Measurements from ENCODE around the gene SYT11.

SYT11 gene

DNA sequence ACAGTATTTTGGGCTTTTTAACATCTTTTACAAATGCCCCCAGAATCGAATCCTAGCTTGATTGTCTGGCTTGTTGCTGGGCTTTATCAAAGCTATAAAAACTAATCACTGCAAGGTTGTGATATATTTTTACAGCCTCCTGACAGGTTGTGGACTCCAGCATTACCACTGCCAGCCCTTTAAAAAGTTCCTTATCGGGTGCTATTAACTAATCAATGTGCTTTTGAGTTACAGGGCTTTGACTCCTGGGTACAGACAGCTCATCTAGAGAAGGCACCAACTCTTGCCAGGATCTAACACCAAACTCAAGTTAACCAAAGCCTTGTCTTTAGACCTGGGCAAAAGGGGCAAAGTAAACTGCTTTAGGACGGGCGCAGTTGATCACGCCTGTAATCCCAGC is 19.0 kb upstream of the SYT11 start:
- H3K27me3 ChIP-seq (replicated peaks; ENCODE audit: control insufficient read depth, insufficient read depth, low read length, poor library complexity, severe bottlenecking), result no peaks in the 10 kb centered on the region
- peaks cover 13% of the 10 kb centered on the region for H3K36me3 ChIP-seq (ENCODE audit: control insufficient read depth, insufficient read depth, low read length)
- H3K4me1 ChIP-seq (ENCODE audit: control insufficient read depth, insufficient read depth, low read length, poor library complexity, severe bottlenecking), result no peaks in the 10 kb centered on the region
- no peak overlapping the region for H3K27ac ChIP-seq (ENCODE audit: insufficient read depth, low read length, poor library complexity, severe bottlenecking)
- no peak overlapping the region for H3K4me3 ChIP-seq (ENCODE audit: insufficient read depth, low read depth, low read length, poor library complexity, severe bottlenecking)
- no peaks in the 10 kb centered on the region for H3K9me3 ChIP-seq (ENCODE audit: control insufficient read depth, low read length)
- no peak for DNase-seq

DNA sequence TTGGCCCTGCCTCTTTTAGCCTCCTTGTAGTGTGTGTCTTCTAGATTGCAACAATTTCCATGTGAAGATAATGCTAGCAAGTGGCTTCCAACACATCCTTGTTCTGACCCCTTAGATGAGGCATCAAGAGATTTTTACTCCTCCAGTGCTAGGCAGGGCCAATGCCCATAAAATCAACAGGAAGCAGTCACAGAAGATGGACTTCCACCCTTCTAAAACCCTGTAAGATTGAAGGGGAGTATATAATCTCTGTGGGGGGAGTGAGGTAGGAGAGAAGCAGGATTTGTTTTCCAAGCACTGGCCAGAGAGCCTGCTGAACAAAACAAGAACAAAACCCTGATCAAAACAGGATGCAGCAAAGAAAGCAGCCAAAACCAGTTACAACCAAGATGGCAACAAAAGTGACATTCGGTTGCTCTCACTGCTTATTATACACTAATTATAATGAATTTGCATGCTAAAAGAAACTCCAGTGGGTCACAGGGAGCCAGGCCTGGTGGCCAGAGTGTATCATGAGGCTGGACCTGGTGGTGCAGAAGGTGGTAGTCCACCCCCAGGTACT is 14.4 kb upstream of the SYT11 start:
- no peak overlapping the region for H3K27ac ChIP-seq (ENCODE audit: insufficient read depth, low read length, poor library complexity, severe bottlenecking)
- DNase-seq, result no peak
- peaks cover 10% of the 10 kb centered on the region for H3K36me3 ChIP-seq (ENCODE audit: control insufficient read depth, insufficient read depth, low read length)
- no peaks in the 10 kb centered on the region for H3K4me1 ChIP-seq (ENCODE audit: control insufficient read depth, insufficient read depth, low read length, poor library complexity, severe bottlenecking)
- H3K4me3 ChIP-seq (ENCODE audit: insufficient read depth, low read depth, low read length, poor library complexity, severe bottlenecking), result no peak overlapping the region
- no peaks in the 10 kb centered on the region for H3K9me3 ChIP-seq (ENCODE audit: control insufficient read depth, low read length)
- H3K27me3 ChIP-seq (replicated peaks; ENCODE audit: control insufficient read depth, insufficient read depth, low read length, poor library complexity, severe bottlenecking), result no peaks in the 10 kb centered on the region

DNA sequence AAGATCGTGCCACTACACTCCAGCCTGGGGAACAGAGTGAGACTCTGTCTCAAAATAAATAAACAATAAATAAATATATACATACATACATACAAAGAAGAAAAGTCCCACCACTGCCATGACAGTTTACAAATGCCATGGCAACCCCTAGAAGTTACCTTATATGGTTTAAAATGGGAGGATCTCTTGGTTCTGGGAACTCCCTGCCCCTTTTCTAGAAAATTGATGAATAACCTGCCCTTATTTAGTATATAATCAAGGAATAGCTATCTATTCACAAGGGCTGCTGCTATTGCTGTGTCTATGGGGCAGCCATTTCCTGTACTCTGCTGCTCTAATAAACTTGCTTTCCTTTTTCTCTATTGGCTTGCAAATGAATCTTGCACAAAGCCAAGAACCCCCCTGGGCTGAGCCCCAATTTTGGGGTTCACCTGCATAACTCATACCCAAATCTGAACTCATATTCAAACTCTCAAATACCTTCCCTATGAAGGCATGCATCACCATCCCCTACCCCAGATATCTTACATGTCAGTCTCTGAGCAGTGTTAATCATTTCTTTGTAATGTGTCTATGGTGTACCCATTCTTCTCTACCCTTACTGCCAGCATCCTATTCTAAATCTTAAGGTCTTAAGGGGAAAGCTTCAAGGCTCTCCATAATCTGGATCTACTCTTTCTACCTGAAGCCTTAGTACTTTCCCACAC is 11.4 kb upstream of the SYT11 start:
- DNase-seq, result no peak
- no peaks in the 10 kb centered on the region for H3K9me3 ChIP-seq (ENCODE audit: control insufficient read depth, low read length)
- H3K4me3 ChIP-seq (ENCODE audit: insufficient read depth, low read depth, low read length, poor library complexity, severe bottlenecking), result no peak overlapping the region
- no peak overlapping the region for H3K27ac ChIP-seq (ENCODE audit: insufficient read depth, low read length, poor library complexity, severe bottlenecking)
- H3K36me3 ChIP-seq (ENCODE audit: control insufficient read depth, insufficient read depth, low read length), result peaks cover 18% of the 10 kb centered on the region
- H3K4me1 ChIP-seq (ENCODE audit: control insufficient read depth, insufficient read depth, low read length, poor library complexity, severe bottlenecking), result no peaks in the 10 kb centered on the region
- H3K27me3 ChIP-seq (replicated peaks; ENCODE audit: control insufficient read depth, insufficient read depth, low read length, poor library complexity, severe bottlenecking), result no peaks in the 10 kb centered on the region

DNA sequence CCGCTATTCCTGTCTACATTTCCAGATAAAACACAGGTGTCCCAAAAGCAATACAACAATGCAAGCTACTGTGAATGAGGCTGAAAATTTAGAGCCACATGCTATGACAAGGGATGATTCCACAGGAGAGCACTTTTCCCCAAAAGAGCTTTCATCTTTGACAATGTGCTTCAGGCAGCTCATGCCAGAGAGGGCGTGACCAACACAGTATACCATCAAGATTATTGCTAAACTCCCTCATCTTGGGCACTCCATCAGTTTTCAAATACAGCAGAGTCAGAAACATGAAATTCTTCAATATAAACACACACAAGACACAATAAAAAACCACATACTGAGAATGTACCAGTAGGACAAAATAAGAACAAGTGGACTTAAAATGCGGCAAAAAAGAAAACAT is 9.0 kb upstream of the SYT11 start:
- no peak for DNase-seq
- Histone ChIP-seq H3K27me3 (replicated peaks; ENCODE audit: control insufficient read depth, insufficient read depth, low read length, poor library complexity, severe bottlenecking) (no peaks in the 10 kb centered on the region), H3K9me3 (ENCODE audit: control insufficient read depth, low read length) (no peaks in the 10 kb centered on the region), H3K36me3 (ENCODE audit: control insufficient read depth, insufficient read depth, low read length) (peaks cover 19% of the 10 kb centered on the region), H3K4me3 (ENCODE audit: insufficient read depth, low read depth, low read length, poor library complexity, severe bottlenecking) (no peak overlapping the region), H3K27ac (ENCODE audit: insufficient read depth, low read length, poor library complexity, severe bottlenecking) (no peak overlapping the region), H3K4me1 (ENCODE audit: control insufficient read depth, insufficient read depth, low read length, poor library complexity, severe bottlenecking) (no peaks in the 10 kb centered on the region)

DNA sequence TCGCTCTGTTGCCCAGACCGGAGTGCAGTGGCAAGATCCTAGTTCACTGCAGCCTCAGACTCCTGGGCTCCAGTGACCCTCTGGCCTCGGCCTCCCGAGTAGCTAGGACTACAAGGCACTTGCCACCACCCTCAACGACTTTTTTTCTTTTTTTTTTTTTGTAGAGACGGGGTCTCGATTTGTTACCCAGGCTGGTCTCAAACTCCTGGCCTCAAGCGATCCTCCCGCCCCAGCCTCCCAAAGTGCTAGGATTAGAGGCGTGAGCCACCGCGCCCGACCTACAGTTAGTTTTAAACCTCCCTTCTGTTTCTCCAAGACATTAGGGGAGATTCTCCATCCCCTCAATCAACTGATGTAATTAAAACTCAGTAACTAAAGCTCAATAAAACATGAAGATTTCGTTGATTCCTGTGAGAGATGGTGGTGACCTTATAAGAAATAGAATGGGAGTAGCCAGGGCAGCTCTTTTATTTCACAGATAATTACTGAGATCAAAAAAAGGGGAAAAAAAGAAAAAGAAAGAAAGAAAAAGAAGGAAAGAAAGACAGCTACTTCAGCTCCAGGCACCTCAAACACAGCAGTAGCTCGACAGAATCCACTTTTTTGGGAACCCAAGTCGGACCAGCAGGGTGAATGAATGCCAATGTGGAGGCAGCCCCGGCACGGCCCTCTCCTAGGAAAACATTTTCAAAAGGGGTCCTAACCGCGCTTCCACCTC is 3.0 kb upstream of the SYT11 start:
- Histone ChIP-seq H3K9me3 (ENCODE audit: control insufficient read depth, low read length) (no peaks in the 10 kb centered on the region), H3K4me1 (ENCODE audit: control insufficient read depth, insufficient read depth, low read length, poor library complexity, severe bottlenecking) (peaks cover 7% of the 10 kb centered on the region)
- no peak for DNase-seq

DNA sequence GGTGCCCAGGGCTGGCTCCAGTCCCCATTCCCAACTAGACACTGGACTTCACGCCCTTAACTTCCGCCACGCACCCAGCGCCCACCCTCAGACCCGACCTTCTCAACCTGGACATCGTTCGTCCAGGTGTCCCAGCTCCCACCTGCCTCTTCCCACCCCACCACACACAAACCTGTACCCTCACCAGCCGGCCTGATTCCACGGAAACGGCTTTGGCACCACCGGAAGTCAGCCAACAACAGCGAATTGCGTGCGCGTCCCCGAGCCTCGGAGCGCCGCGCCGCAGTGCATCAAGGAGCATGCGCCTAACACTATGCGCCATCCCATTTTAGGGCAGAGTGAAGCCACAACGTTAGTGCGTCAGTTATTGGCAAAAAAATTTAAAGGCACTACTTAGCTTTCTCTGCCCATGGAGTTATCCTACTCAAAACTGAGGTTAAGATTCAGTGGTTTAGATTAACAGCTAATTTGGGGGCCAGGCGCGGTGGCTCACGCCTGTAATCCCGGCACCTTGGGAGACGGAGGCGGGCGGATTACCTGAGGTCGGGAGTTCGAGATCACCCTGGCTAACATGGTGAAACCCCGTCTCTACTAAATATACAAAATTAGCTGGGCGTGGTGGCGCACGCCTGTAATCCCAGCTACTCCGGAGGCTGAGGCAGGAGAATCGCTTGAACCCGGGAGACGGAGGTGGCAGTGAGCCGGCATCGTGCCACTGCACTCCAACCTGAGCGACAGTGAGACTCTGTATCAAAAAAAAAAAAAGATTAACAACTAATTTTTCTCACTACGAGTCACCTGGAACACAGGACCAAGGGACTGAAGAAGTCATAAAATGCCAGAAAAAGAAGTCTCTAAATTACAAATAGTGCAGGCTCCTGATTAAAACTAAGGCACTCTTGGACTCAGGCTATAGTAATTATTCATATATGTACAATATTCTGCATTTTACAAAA is 2.1 kb upstream of the SYT11 start, which contains the start of gene GON4L:
Gene GON4L (minus strand): TSS at position 240 of the 956 bp plus-strand sequence. CDS start 3,434 bp downstream, outside the sequence.
- H3K4me1 ChIP-seq (ENCODE audit: control insufficient read depth, insufficient read depth, low read length, poor library complexity, severe bottlenecking), result peaks cover 7% of the 10 kb centered on the region
- H3K4me3 ChIP-seq (ENCODE audit: insufficient read depth, low read depth, low read length, poor library complexity, severe bottlenecking), result peak within 1 kb of the TSS; percentile 63
- DNase-seq, result peak; percentile 77 to 85 (median 79)
- peak within 1 kb of the TSS; percentile 81 for H3K27ac ChIP-seq (ENCODE audit: insufficient read depth, low read length, poor library complexity, severe bottlenecking)
- no peaks in the 10 kb centered on the region for H3K9me3 ChIP-seq (ENCODE audit: control insufficient read depth, low read length)
- no peaks in the 10 kb centered on the region for H3K27me3 ChIP-seq (replicated peaks; ENCODE audit: control insufficient read depth, insufficient read depth, low read length, poor library complexity, severe bottlenecking)
- peaks cover 13% of the 10 kb centered on the region for H3K36me3 ChIP-seq (ENCODE audit: control insufficient read depth, insufficient read depth, low read length)

More for the DNA sequence above, 3.0 kb upstream of the SYT11 start:
- Histone ChIP-seq H3K36me3 (ENCODE audit: control insufficient read depth, insufficient read depth, low read length) (peaks cover 17% of the 10 kb centered on the region), H3K27me3 (replicated peaks; ENCODE audit: control insufficient read depth, insufficient read depth, low read length, poor library complexity, severe bottlenecking) (no peaks in the 10 kb centered on the region), H3K27ac (ENCODE audit: insufficient read depth, low read length, poor library complexity, severe bottlenecking) (peak overlapping the region; percentile 81), H3K4me3 (ENCODE audit: insufficient read depth, low read depth, low read length, poor library complexity, severe bottlenecking) (peak overlapping the region; percentile 63)

DNA sequence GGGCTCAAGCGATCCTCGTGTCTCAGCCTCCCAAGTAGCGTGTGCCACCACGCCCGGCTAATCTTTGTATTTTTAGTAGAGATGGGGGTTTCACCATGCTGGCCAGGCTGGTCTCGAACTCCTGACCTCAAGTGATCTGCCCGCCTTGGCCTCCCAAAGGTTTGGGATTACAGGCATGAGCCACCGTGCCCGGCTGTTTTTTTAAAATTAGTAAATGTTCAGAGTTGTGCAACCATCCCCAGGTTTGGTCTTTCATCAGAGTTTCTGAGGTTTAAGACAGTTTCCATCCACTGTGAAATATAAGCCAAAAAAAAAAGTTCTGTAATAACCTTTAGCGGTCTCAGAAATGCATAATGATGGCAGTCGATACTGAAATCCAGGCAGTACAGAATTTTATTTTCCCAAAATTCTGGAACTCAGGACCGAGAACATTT is 550 bp upstream of the SYT11 start:
- Histone ChIP-seq H3K4me1 (ENCODE audit: control insufficient read depth, insufficient read depth, low read length, poor library complexity, severe bottlenecking) (peaks cover 7% of the 10 kb centered on the region), H3K9me3 (ENCODE audit: control insufficient read depth, low read length) (no peaks in the 10 kb centered on the region), H3K27me3 (replicated peaks; ENCODE audit: control insufficient read depth, insufficient read depth, low read length, poor library complexity, severe bottlenecking) (no peaks in the 10 kb centered on the region), H3K4me3 (ENCODE audit: insufficient read depth, low read depth, low read length, poor library complexity, severe bottlenecking) (peak overlapping the region; percentile 17), H3K36me3 (ENCODE audit: control insufficient read depth, insufficient read depth, low read length) (peaks cover under 1% of the 10 kb centered on the region), H3K27ac (ENCODE audit: insufficient read depth, low read length, poor library complexity, severe bottlenecking) (peak overlapping the region; percentile 55)
- no peak for DNase-seq

DNA sequence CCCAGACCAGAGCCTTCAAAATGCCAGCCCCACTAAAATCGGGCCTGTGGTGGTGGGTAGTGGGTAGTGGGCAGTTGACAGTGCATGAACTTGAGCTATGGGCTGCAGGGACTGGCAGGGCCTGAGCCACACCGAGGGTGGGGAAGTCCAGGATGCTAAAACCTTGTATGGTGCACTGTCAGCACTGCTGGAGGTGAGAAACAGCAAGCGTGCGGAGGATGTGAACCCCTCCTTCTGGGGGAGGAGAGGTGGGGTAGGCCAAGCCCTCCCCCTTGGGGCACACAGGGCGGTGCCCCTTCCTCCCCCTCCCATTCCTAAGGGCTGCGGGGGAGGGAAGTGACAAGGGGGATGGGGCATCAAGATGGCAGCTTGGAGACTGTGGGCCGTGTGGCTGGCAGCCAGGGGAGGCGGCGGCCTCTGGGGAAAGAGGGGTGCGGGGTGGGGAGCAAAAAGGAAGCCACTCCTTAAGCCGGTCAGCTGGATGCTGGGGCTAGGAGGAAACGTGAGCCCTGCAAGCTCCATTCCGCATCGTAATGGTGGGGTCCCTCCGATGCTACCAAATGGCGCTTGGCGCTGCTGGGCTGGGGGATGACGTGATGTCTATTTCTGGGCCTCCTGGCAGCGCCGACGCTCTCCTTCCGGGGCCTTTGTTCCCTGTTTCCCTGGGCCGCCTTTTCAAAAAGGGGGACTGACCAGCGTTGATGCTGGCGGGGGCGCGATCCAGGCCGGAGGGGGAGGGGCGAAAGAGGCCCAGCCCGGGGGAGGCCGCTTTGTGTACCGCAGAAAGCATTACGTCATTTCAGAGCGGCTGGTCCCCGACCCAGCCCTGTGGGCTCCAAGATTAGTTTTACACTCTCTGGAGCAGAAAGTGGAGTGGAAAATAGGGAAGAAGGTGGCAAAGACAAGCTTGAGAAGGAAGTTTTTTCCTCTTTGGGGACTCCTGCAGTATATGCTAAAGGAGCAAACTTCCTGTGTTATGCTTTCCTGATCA is 809 bp downstream of the SYT11 start:
- peak; percentile 37 to 51 (median 41) for DNase-seq
- H3K27me3 ChIP-seq (replicated peaks; ENCODE audit: control insufficient read depth, insufficient read depth, low read length, poor library complexity, severe bottlenecking), result no peaks in the 10 kb centered on the region
- peaks cover 7% of the 10 kb centered on the region for H3K4me1 ChIP-seq (ENCODE audit: control insufficient read depth, insufficient read depth, low read length, poor library complexity, severe bottlenecking)
- no peaks in the 10 kb centered on the region for H3K36me3 ChIP-seq (ENCODE audit: control insufficient read depth, insufficient read depth, low read length)
- peak overlapping the region; percentile 55 for H3K27ac ChIP-seq (ENCODE audit: insufficient read depth, low read length, poor library complexity, severe bottlenecking)
- peak overlapping the region; percentile 24 for H3K4me3 ChIP-seq (ENCODE audit: insufficient read depth, low read depth, low read length, poor library complexity, severe bottlenecking)
- H3K9me3 ChIP-seq (ENCODE audit: control insufficient read depth, low read length), result no peaks in the 10 kb centered on the region

Measured in effector memory CD4-positive, alpha-beta T cell (primary cell).